GM12873 (cell line): ENCODE measurements around the gene HOOK1.

ENCODE experiments used
- TF ChIP-seq, protein P1 (sequence below): IDR thresholded peaks from 2 replicates; pipeline ENCODE4 v1.5.1; 2012; ENCODE audit warnings: low read depth, mild to moderate bottlenecking, moderate library complexity, low read length, control low read depth; ENCODE audit not compliant: insufficient read depth; ENCODE audit errors: missing control alignments

The HOOK1 gene

GRCh38 chr1:59879574-59879973, 64.8 kb downstream of the HOOK1 start:
- TF ChIP-seq, protein P1, sequence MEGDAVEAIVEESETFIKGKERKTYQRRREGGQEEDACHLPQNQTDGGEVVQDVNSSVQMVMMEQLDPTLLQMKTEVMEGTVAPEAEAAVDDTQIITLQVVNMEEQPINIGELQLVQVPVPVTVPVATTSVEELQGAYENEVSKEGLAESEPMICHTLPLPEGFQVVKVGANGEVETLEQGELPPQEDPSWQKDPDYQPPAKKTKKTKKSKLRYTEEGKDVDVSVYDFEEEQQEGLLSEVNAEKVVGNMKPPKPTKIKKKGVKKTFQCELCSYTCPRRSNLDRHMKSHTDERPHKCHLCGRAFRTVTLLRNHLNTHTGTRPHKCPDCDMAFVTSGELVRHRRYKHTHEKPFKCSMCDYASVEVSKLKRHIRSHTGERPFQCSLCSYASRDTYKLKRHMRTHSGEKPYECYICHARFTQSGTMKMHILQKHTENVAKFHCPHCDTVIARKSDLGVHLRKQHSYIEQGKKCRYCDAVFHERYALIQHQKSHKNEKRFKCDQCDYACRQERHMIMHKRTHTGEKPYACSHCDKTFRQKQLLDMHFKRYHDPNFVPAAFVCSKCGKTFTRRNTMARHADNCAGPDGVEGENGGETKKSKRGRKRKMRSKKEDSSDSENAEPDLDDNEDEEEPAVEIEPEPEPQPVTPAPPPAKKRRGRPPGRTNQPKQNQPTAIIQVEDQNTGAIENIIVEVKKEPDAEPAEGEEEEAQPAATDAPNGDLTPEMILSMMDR, result peak; percentile 62

DNA sequence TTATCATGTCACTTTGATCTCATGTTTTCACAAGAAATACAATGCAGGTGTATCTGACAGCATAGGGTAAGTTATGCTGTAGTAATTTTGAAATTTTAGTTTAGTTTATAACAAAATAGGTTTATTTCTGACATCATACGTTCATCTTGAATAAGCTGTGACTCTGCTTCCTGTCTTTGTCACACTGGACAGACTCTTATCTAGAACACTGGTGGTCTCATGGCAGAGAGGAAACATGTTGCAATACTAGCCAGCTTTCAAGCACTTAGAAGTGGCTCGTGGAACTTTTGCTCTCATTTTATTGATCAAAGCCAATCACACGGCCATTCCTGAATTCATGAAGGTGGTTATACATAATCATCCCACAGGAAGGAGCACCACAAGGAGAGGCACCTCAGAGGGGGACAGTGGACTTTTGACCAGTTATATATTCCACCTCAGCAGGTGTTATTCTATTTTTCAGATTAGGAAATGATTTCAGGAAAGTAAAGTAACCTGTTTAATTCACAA, 65.3 kb downstream of the HOOK1 start:
- TF ChIP-seq, protein P1, result no peak

- TF ChIP-seq, protein P1, result no peak
Observed at GRCh38 chr1:59880735-59881134, 66.0 kb downstream of the HOOK1 start.

- TF ChIP-seq, protein P1, result no peak
Observed at GRCh38 chr1:59885160-59885832, 70.5 kb downstream of the HOOK1 start.

- TF ChIP-seq, protein P1, result no peak
Observed at GRCh38 chr1:59892841-59893811, 78.4 kb downstream of the HOOK1 start.

DNA sequence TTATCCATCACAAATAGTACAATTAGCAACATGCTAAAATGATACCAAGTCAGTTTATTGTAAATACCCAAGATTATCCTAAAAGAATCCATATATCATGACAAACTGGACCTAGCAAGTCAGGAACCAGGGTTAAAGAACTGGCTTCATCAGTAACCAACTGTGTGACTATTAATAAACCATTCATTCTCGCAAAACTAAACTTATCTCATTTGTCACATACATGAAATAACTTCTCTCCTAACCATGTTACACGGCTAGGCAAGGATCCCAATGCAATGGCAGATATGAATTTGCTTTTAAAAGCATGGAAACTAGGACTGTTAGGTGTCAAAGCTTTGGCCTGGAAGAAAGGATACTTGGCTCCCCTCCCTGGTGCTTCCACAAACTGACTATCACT, 82.4 kb downstream of the HOOK1 start:
- TF ChIP-seq, protein P1, result no peak

- TF ChIP-seq, protein P1, result no peak
Observed at GRCh38 chr1:59898927-59899326, 84.2 kb downstream of the HOOK1 start.
